B cell (primary cell): Measurements from ENCODE around the gene ELK3.

Experiments used
- CTCF ChIP-seq: fragments of 200-600 bp; IDR thresholded peaks from one replicate; pipeline ENCODE4 v1.8.0; 2022; ENCODE audit warnings: antibody characterized with exemption, mild to moderate bottlenecking
- EZH2 ChIP-seq: IDR thresholded peaks from 2 replicates; pipeline ENCODE4 v1.6.1; 2012; ENCODE audit warnings: borderline replicate concordance, low read depth, mild to moderate bottlenecking, moderate library complexity, low read length; ENCODE audit not compliant: insufficient read depth, poor library complexity, severe bottlenecking

GRCh38 chr12:96208801-96209549 lies 14.8 kb downstream of the ELK3 start:
- TF ChIP-seq CTCF (no peak), EZH2 (no peak)
